GM12878 (cell line): ENCODE results near the gene GNPTAB. TPM values are rescaled to one million over a fixed set of nuclear protein-coding genes. Genes with fewer than 3 reads are reported as not detected.

Experiments used
- ATAC-seq: fragments of 200-7000 bp; cut with Tn5 transposase; 3 replicates; pipeline ENCODE4 v1.9.1; 2020; ENCODE audit warnings: mild to moderate bottlenecking, moderate library complexity
- BruUV-seq: library from RNA; stranded (reverse); fragments of 400-500 nt; replicated peaks from 2 replicates; lab custom pipeline; 2021; lab: Mats Ljungman, UMichigan
- CTCF ChIA-PET: fragments of 300-600 bp; sonication (Branson Sonifier 250); formaldehyde crosslinking; extraction: SDS; loops from one replicate; lab custom pipeline; 2021; ENCODE audit warnings: inconsistent platforms; lab: Yijun Ruan, JAX
- POLR2A ChIA-PET: fragments of 350-600 bp; formaldehyde crosslinking; extraction: SDS; loops from one replicate; lab custom pipeline; 2021; ENCODE audit warnings: inconsistent platforms; lab: Charles Lee
- RAD21 ChIA-PET: fragments of 300-600 bp; sonication (Branson Sonifier 250); formaldehyde crosslinking; loops from one replicate; lab custom pipeline; 2023; ENCODE audit warnings: antibody characterized with exemption; ENCODE audit not compliant: unreplicated experiment; lab: Charles Lee
- SMC1A ChIA-PET: fragments of 300-600 bp; sonication (Branson Sonifier 250); formaldehyde crosslinking; loops from one replicate; lab custom pipeline; 2023; ENCODE audit not compliant: unreplicated experiment, uncharacterized antibody; lab: Charles Lee
- DNase-seq: peaks from one replicate; pipeline ENCODE4 v3.0.0-alpha.2; 2011; ENCODE audit warnings: low read depth, low spot score
- FAIRE-seq: peaks from 3 replicates; lab custom pipeline; 2011; peaks lifted over from hg19 to GRCh38; lab: Jason Lieb, UNC
- H2AFZ ChIP-seq: 2 replicates; pipeline ENCODE4 v1.6.0; 2011; ENCODE audit warnings: low read depth, low read length, control low read depth; ENCODE audit not compliant: control insufficient read depth
- H3K27ac ChIP-seq: 2 replicates; pipeline ENCODE4 v1.5.1; 2011; ENCODE audit warnings: control low read depth; ENCODE audit not compliant: control insufficient read depth, insufficient read depth
- H3K27me3 ChIP-seq, 2 experiments: replicated peaks in 1 of 2; 2 replicates each; pipeline versions ENCODE4 v1.6.0 to v1.6.1; 2011; ENCODE audit warnings: low read length in 1 of 2; ENCODE audit not compliant: control insufficient read depth in 2 of 2, insufficient read depth in 2 of 2
- H3K36me3 ChIP-seq, 2 experiments: 2 replicates each; pipeline ENCODE4 v1.5.1; 2011; ENCODE audit warnings: low read length in 1 of 2; ENCODE audit not compliant: control insufficient read depth in 2 of 2, insufficient read depth in 2 of 2
- H3K4me1 ChIP-seq: 2 replicates; pipeline ENCODE4 v1.6.1; 2011; ENCODE audit warnings: mild to moderate bottlenecking, low read length, moderate library complexity, mixed read lengths; ENCODE audit not compliant: control insufficient read depth, insufficient read depth
- H3K4me2 ChIP-seq: 2 replicates; pipeline ENCODE4 v1.6.0; 2011; ENCODE audit warnings: control low read depth; ENCODE audit not compliant: control insufficient read depth, insufficient read depth
- H3K4me3 ChIP-seq: fragments of 200-600 bp; sonication (generic); 2 replicates; pipeline ENCODE4 v1.5.1; 2016
- H3K79me2 ChIP-seq: 2 replicates; pipeline ENCODE4 v1.6.0; 2011; ENCODE audit warnings: low read length; ENCODE audit not compliant: control insufficient read depth, insufficient read depth
- H3K9ac ChIP-seq: 2 replicates; pipeline ENCODE4 v1.8.0; 2011; ENCODE audit warnings: low read length, control low read depth, mixed read lengths; ENCODE audit not compliant: control insufficient read depth, insufficient read depth
- H3K9me3 ChIP-seq: replicated peaks from 3 replicates; pipeline ENCODE4 v1.5.1; 2011; ENCODE audit warnings: mild to moderate bottlenecking, low read length; ENCODE audit not compliant: control insufficient read depth, insufficient read depth
- H4K20me1 ChIP-seq: 2 replicates; pipeline ENCODE4 v1.6.0; 2011; ENCODE audit not compliant: control insufficient read depth, insufficient read depth
- CBFB ChIP-seq: IDR thresholded peaks from 2 replicates; pipeline ENCODE4 v1.6.1; 2016; ENCODE audit warnings: antibody characterized with exemption, low read depth
- MEF2B ChIP-seq: fragments of 450-650 bp; IDR thresholded peaks from 2 replicates; pipeline ENCODE4 v1.6.1; 2018; ENCODE audit warnings: mild to moderate bottlenecking, moderate library complexity; ENCODE audit not compliant: partially characterized antibody, poor library complexity, severe bottlenecking
- NFIC ChIP-seq: IDR thresholded peaks from 2 replicates; pipeline ENCODE4 v1.6.1; 2012; ENCODE audit warnings: low read depth, mild to moderate bottlenecking, inconsistent platforms, low read length, moderate library complexity
- NR2C1 ChIP-seq: fragments of 450-650 bp; IDR thresholded peaks from 2 replicates; pipeline ENCODE4 v1.6.1; 2017; ENCODE audit warnings: antibody characterized with exemption, mild to moderate bottlenecking, moderate library complexity
- SPI1 ChIP-seq: IDR thresholded peaks from 2 replicates; pipeline ENCODE4 v1.6.1; 2011; ENCODE audit warnings: low read depth, mild to moderate bottlenecking, low read length, moderate library complexity, borderline replicate concordance; ENCODE audit not compliant: insufficient read depth
- TAF1 ChIP-seq: IDR thresholded peaks from 2 replicates; pipeline ENCODE4 v1.6.1; 2011; ENCODE audit warnings: mild to moderate bottlenecking, low read depth, low read length, borderline replicate concordance
- ZNF217 ChIP-seq: fragments of 450-650 bp; IDR thresholded peaks from 2 replicates; pipeline ENCODE4 v1.6.1; 2017; ENCODE audit warnings: antibody characterized with exemption, mild to moderate bottlenecking
- WGBS: methylation state at CpG from one replicate; pipeline ENCODE4 v1.1.6; 2016; ENCODE audit warnings: low lambda C conversion rate; ENCODE audit not compliant: insufficient replicate concordance, insufficient coverage; ENCODE audit errors: missing lambda C conversion rate; 5-methylcytosine and 5-hydroxymethylcytosine counted together
- in situ Hi-C: fragments of 300-500 bp; cut with MboI; formaldehyde crosslinking; loops from 9 replicates; pipeline ENCODE4 v1.14.3; 2018; ENCODE audit warnings: mixed read lengths
- intact Hi-C: fragments of 100-400 bp; cut with micrococcal nuclease; formaldehyde crosslinking; loops from one replicate; pipeline ENCODE4 v1.14.2; 2022; ENCODE audit not compliant: unreplicated experiment
- polyA plus RNA-seq, 11 experiments: library from polyadenylated mRNA; depleted of rRNA in 4 of 11; unstranded in 6 of 11; stranded (reverse) in 5 of 11; fragments of >200 nt; fragmentation: Nextera tagmentation in 4 of 11; fragmentation: Illumina TruSeq in 1 of 11; extraction: Ambion mirVana in 4 of 11; extraction: Trizol in 1 of 11; gene quantifications; 1 replicate in 1 of 11; 2 replicates in 10 of 11; pipeline versions ENCODE4 v1.2.1 to v1.2.3, GENCODE V29; 2011 to 2016; ENCODE audit warnings: inconsistent platforms in 2 of 11, missing spikeins in 2 of 11, low read depth in 1 of 11
- total RNA-seq, 4 experiments: library from RNA; depleted of rRNA in 3 of 4; stranded (reverse); fragments of >200 nt in 3 of 4; fragmentation: Illumina TruSeq in 1 of 4; extraction: Trizol in 1 of 4; gene quantifications; 2 replicates each; pipeline versions ENCODE4 v1.2.1 to v1.2.3, GENCODE V29; 2013 to 2021
- TF ChIP-seq, protein P1 (sequence below): fragments of 450-650 bp; IDR thresholded peaks from 2 replicates; pipeline ENCODE4 v1.6.1; 2017; ENCODE audit warnings: mild to moderate bottlenecking, moderate library complexity
- TF ChIP-seq, protein P2 (sequence below): fragments of 450-650 bp; formaldehyde crosslinking; IDR thresholded peaks from 2 replicates; pipeline ENCODE4 v1.4.0; 2020; ENCODE audit warnings: mild to moderate bottlenecking, moderate library complexity
- TF ChIP-seq, protein P3 (sequence below): fragments of 450-650 bp; IDR thresholded peaks from 2 replicates; pipeline ENCODE4 v1.6.1; 2018; ENCODE audit warnings: borderline replicate concordance, mild to moderate bottlenecking; ENCODE audit not compliant: partially characterized antibody

GNPTAB gene
- total and polyA plus RNA-seq, 10 of the 15 experiments (the other 5 are each of a cell fraction or from before 2014, with no cell fraction given): 9.8 to 38.9 (median 35.3) TPM

DNA sequence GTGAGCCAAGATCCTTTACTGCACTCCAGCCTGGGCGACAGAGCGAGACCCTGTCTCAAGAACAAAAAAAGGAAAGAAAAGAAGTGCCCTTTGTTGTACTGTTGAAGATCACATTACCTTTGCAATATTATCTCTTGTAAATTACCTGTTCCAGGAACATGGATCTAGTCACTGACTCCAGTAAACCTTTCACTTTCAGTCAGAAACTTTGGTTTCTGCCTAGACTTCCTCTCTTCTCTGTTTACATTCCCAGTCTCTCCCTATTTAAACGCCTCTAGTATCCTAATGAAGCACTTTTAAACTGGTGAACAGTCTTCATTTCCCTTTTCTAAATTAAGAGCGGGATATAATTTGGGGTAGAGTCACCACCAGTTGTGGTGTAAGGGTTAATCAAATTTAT is 120.5 kb downstream of the GNPTAB start:
- TF ChIP-seq, protein P1, sequence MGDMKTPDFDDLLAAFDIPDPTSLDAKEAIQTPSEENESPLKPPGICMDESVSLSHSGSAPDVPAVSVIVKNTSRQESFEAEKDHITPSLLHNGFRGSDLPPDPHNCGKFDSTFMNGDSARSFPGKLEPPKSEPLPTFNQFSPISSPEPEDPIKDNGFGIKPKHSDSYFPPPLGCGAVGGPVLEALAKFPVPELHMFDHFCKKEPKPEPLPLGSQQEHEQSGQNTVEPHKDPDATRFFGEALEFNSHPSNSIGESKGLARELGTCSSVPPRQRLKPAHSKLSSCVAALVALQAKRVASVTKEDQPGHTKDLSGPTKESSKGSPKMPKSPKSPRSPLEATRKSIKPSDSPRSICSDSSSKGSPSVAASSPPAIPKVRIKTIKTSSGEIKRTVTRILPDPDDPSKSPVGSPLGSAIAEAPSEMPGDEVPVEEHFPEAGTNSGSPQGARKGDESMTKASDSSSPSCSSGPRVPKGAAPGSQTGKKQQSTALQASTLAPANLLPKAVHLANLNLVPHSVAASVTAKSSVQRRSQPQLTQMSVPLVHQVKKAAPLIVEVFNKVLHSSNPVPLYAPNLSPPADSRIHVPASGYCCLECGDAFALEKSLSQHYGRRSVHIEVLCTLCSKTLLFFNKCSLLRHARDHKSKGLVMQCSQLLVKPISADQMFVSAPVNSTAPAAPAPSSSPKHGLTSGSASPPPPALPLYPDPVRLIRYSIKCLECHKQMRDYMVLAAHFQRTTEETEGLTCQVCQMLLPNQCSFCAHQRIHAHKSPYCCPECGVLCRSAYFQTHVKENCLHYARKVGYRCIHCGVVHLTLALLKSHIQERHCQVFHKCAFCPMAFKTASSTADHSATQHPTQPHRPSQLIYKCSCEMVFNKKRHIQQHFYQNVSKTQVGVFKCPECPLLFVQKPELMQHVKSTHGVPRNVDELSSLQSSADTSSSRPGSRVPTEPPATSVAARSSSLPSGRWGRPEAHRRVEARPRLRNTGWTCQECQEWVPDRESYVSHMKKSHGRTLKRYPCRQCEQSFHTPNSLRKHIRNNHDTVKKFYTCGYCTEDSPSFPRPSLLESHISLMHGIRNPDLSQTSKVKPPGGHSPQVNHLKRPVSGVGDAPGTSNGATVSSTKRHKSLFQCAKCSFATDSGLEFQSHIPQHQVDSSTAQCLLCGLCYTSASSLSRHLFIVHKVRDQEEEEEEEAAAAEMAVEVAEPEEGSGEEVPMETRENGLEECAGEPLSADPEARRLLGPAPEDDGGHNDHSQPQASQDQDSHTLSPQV: no peak
- TF ChIP-seq NFIC (no peak), NR2C1 (no peak), ZNF217 (no peak), SPI1 (no peak), TAF1 (no peak), MEF2B (no peak), CBFB (no peak)
- TF ChIP-seq, protein P2, sequence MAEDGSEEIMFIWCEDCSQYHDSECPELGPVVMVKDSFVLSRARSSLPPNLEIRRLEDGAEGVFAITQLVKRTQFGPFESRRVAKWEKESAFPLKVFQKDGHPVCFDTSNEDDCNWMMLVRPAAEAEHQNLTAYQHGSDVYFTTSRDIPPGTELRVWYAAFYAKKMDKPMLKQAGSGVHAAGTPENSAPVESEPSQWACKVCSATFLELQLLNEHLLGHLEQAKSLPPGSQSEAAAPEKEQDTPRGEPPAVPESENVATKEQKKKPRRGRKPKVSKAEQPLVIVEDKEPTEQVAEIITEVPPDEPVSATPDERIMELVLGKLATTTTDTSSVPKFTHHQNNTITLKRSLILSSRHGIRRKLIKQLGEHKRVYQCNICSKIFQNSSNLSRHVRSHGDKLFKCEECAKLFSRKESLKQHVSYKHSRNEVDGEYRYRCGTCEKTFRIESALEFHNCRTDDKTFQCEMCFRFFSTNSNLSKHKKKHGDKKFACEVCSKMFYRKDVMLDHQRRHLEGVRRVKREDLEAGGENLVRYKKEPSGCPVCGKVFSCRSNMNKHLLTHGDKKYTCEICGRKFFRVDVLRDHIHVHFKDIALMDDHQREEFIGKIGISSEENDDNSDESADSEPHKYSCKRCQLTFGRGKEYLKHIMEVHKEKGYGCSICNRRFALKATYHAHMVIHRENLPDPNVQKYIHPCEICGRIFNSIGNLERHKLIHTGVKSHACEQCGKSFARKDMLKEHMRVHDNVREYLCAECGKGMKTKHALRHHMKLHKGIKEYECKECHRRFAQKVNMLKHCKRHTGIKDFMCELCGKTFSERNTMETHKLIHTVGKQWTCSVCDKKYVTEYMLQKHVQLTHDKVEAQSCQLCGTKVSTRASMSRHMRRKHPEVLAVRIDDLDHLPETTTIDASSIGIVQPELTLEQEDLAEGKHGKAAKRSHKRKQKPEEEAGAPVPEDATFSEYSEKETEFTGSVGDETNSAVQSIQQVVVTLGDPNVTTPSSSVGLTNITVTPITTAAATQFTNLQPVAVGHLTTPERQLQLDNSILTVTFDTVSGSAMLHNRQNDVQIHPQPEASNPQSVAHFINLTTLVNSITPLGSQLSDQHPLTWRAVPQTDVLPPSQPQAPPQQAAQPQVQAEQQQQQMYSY: no peak
- TF ChIP-seq, protein P3, sequence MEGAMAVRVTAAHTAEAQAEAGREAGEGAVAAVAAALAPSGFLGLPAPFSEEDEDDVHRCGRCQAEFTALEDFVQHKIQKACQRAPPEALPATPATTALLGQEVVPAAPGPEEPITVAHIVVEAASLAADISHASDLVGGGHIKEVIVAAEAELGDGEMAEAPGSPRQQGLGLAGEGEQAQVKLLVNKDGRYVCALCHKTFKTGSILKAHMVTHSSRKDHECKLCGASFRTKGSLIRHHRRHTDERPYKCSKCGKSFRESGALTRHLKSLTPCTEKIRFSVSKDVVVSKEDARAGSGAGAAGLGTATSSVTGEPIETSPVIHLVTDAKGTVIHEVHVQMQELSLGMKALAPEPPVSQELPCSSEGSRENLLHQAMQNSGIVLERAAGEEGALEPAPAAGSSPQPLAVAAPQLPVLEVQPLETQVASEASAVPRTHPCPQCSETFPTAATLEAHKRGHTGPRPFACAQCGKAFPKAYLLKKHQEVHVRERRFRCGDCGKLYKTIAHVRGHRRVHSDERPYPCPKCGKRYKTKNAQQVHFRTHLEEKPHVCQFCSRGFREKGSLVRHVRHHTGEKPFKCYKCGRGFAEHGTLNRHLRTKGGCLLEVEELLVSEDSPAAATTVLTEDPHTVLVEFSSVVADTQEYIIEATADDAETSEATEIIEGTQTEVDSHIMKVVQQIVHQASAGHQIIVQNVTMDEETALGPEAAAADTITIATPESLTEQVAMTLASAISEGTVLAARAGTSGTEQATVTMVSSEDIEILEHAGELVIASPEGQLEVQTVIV: no peak
- Histone ChIP-seq H3K9ac (no peak overlapping the region), H3K79me2 (no peaks in the 10 kb centered on the region), H4K20me1 (peaks cover 4% of the 10 kb centered on the region; the same call in 1 of the 2 replicates), H2AFZ (no peak overlapping the region), H3K36me3 (no peaks in the 10 kb centered on the region), H3K4me3 (no peak overlapping the region), H3K4me2 (no peak overlapping the region), H3K27ac (no peak overlapping the region), H3K27me3 (no peaks in the 10 kb centered on the region), H3K4me1 (no peaks in the 10 kb centered on the region), H3K9me3 (no peaks in the 10 kb centered on the region)
- intact Hi-C loops (no loop called here), in situ Hi-C loops (no loop called here)
- ChIA-PET CTCF (no interaction called here), RAD21 (no interaction called here), POLR2A (no interaction called here), SMC1A (no interaction called here)
- ATAC-seq (no peak), FAIRE-seq (no peak), DNase-seq (no peak)
- no TSS peak for BruUV-seq
- WGBS: 78% methylated on average over 4 of the region's 4 CpGs
